ENCODE results near the gene NFKBIZ.

NFKBIZ gene

GRCh38 chr3:101807888-101808287 lies 41.4 kb upstream of the NFKBIZ start:
- TF ChIP-seq YY1 (IDR thresholded peaks at IDR 0.05; ENCODE audit: insufficient read depth, insufficient read length) = no peak
- TF ChIP-seq ZNF274 (IDR thresholded peaks at IDR 0.05; ENCODE audit: low read depth, low read length) = no peak
- no peak for TF ChIP-seq SUZ12 (IDR thresholded peaks at IDR 0.05; ENCODE audit: extremely low read depth, insufficient read depth, insufficient read length)
- Histone ChIP-seq H3K9me3 (ENCODE audit: insufficient read depth, low read length) (no peaks in the 10 kb centered on the region), H3K4me3 (ENCODE audit: insufficient read length, low read depth) (no peak overlapping the region), H3K36me3 (ENCODE audit: insufficient read depth, insufficient read length, low read length) (peaks cover 5% of the 10 kb centered on the region), H3K4me1 (ENCODE audit: insufficient read depth, insufficient read length) (no peaks in the 10 kb centered on the region), H3K27me3 (ENCODE audit: insufficient read depth, insufficient read length) (no peaks in the 10 kb centered on the region), H3K9ac (ENCODE audit: insufficient read length, low read depth) (no peak overlapping the region)
- DNase-seq (ENCODE audit: low read depth, low spot score) = no peak

- DNase-seq (ENCODE audit: low read depth, low spot score) = peak; percentile 13
- no peak overlapping the region for H3K9ac ChIP-seq (ENCODE audit: insufficient read length, low read depth)
- no peaks in the 10 kb centered on the region for H3K4me1 ChIP-seq (ENCODE audit: insufficient read depth, insufficient read length)
- H3K9me3 ChIP-seq (ENCODE audit: insufficient read depth, low read length) = no peaks in the 10 kb centered on the region
- no peak overlapping the region for H3K4me3 ChIP-seq (ENCODE audit: insufficient read length, low read depth)
- H3K36me3 ChIP-seq (ENCODE audit: insufficient read depth, insufficient read length, low read length) = no peaks in the 10 kb centered on the region
- TF ChIP-seq SUZ12 (IDR thresholded peaks at IDR 0.05; ENCODE audit: extremely low read depth, insufficient read depth, insufficient read length) = no peak
- TF ChIP-seq ZNF274 (IDR thresholded peaks at IDR 0.05; ENCODE audit: low read depth, low read length) = no peak
- TF ChIP-seq YY1 (IDR thresholded peaks at IDR 0.05; ENCODE audit: insufficient read depth, insufficient read length) = no peak
- H3K27me3 ChIP-seq (ENCODE audit: insufficient read depth, insufficient read length) = no peaks in the 10 kb centered on the region
These were observed 39.9 kb upstream of the NFKBIZ start for GRCh38 chr3:101809178-101810021.

- TF ChIP-seq SUZ12 (IDR thresholded peaks at IDR 0.05; ENCODE audit: extremely low read depth, insufficient read depth, insufficient read length) (no peak), ZNF274 (IDR thresholded peaks at IDR 0.05; ENCODE audit: low read depth, low read length) (no peak), YY1 (IDR thresholded peaks at IDR 0.05; ENCODE audit: insufficient read depth, insufficient read length) (no peak)
- Histone ChIP-seq H3K27me3 (ENCODE audit: insufficient read depth, insufficient read length) (no peaks in the 10 kb centered on the region), H3K9me3 (ENCODE audit: insufficient read depth, low read length) (no peaks in the 10 kb centered on the region), H3K4me3 (ENCODE audit: insufficient read length, low read depth) (no peak overlapping the region), H3K4me1 (ENCODE audit: insufficient read depth, insufficient read length) (no peaks in the 10 kb centered on the region), H3K9ac (ENCODE audit: insufficient read length, low read depth) (no peak overlapping the region), H3K36me3 (ENCODE audit: insufficient read depth, insufficient read length, low read length) (no peaks in the 10 kb centered on the region)
- no peak for DNase-seq (ENCODE audit: low read depth, low spot score)
These were observed 39.3 kb upstream of the NFKBIZ start for GRCh38 chr3:101810022-101810418.

GRCh38 chr3:101811875-101812274 lies 37.4 kb upstream of the NFKBIZ start:
- no peak overlapping the region for H3K9ac ChIP-seq (ENCODE audit: insufficient read length, low read depth)

GRCh38 chr3:101812895-101813294 lies 36.4 kb upstream of the NFKBIZ start:
- no peak overlapping the region for H3K9ac ChIP-seq (ENCODE audit: insufficient read length, low read depth)
- no peaks in the 10 kb centered on the region for H3K4me1 ChIP-seq (ENCODE audit: insufficient read depth, insufficient read length)
- H3K4me3 ChIP-seq (ENCODE audit: insufficient read length, low read depth) = no peak overlapping the region
- H3K36me3 ChIP-seq (ENCODE audit: insufficient read depth, insufficient read length, low read length) = peaks cover 8% of the 10 kb centered on the region
- TF ChIP-seq SUZ12 (IDR thresholded peaks at IDR 0.05; ENCODE audit: extremely low read depth, insufficient read depth, insufficient read length) = no peak
- no peak for TF ChIP-seq ZNF274 (IDR thresholded peaks at IDR 0.05; ENCODE audit: low read depth, low read length)
- no peak for TF ChIP-seq YY1 (IDR thresholded peaks at IDR 0.05; ENCODE audit: insufficient read depth, insufficient read length)
- no peak for DNase-seq (ENCODE audit: low read depth, low spot score)
- no peaks in the 10 kb centered on the region for H3K27me3 ChIP-seq (ENCODE audit: insufficient read depth, insufficient read length)
- no peaks in the 10 kb centered on the region for H3K9me3 ChIP-seq (ENCODE audit: insufficient read depth, low read length)

More at GRCh38 chr3:101811875-101812274, 37.4 kb upstream of the NFKBIZ start:
- H3K4me1 ChIP-seq (ENCODE audit: insufficient read depth, insufficient read length) = no peaks in the 10 kb centered on the region
- no peaks in the 10 kb centered on the region for H3K9me3 ChIP-seq (ENCODE audit: insufficient read depth, low read length)
- no peak overlapping the region for H3K4me3 ChIP-seq (ENCODE audit: insufficient read length, low read depth)
- no peak for DNase-seq (ENCODE audit: low read depth, low spot score)
- peaks cover under 1% of the 10 kb centered on the region for H3K36me3 ChIP-seq (ENCODE audit: insufficient read depth, insufficient read length, low read length)
- H3K27me3 ChIP-seq (ENCODE audit: insufficient read depth, insufficient read length) = no peaks in the 10 kb centered on the region
- TF ChIP-seq ZNF274 (IDR thresholded peaks at IDR 0.05; ENCODE audit: low read depth, low read length) = no peak
- TF ChIP-seq SUZ12 (IDR thresholded peaks at IDR 0.05; ENCODE audit: extremely low read depth, insufficient read depth, insufficient read length) = no peak
- TF ChIP-seq YY1 (IDR thresholded peaks at IDR 0.05; ENCODE audit: insufficient read depth, insufficient read length) = no peak

- H3K4me1 ChIP-seq (ENCODE audit: insufficient read depth, insufficient read length) = no peaks in the 10 kb centered on the region
- H3K9ac ChIP-seq (ENCODE audit: insufficient read length, low read depth) = no peak overlapping the region
- TF ChIP-seq SUZ12 (IDR thresholded peaks at IDR 0.05; ENCODE audit: extremely low read depth, insufficient read depth, insufficient read length) (no peak), YY1 (IDR thresholded peaks at IDR 0.05; ENCODE audit: insufficient read depth, insufficient read length) (no peak), ZNF274 (IDR thresholded peaks at IDR 0.05; ENCODE audit: low read depth, low read length) (no peak)
- H3K36me3 ChIP-seq (ENCODE audit: insufficient read depth, insufficient read length, low read length) = peaks cover 10% of the 10 kb centered on the region
- H3K9me3 ChIP-seq (ENCODE audit: insufficient read depth, low read length) = no peaks in the 10 kb centered on the region
- no peaks in the 10 kb centered on the region for H3K27me3 ChIP-seq (ENCODE audit: insufficient read depth, insufficient read length)
- DNase-seq (ENCODE audit: low read depth, low spot score) = no peak
- no peak overlapping the region for H3K4me3 ChIP-seq (ENCODE audit: insufficient read length, low read depth)
These were observed 35.4 kb upstream of the NFKBIZ start for GRCh38 chr3:101813817-101814440.

GRCh38 chr3:101814835-101815234 lies 34.5 kb upstream of the NFKBIZ start:
- Histone ChIP-seq H3K9me3 (ENCODE audit: insufficient read depth, low read length) (no peaks in the 10 kb centered on the region), H3K4me1 (ENCODE audit: insufficient read depth, insufficient read length) (no peaks in the 10 kb centered on the region), H3K36me3 (ENCODE audit: insufficient read depth, insufficient read length, low read length) (peaks cover 12% of the 10 kb centered on the region), H3K4me3 (ENCODE audit: insufficient read length, low read depth) (no peak overlapping the region), H3K27me3 (ENCODE audit: insufficient read depth, insufficient read length) (no peaks in the 10 kb centered on the region), H3K9ac (ENCODE audit: insufficient read length, low read depth) (no peak overlapping the region)
- TF ChIP-seq YY1 (IDR thresholded peaks at IDR 0.05; ENCODE audit: insufficient read depth, insufficient read length) (no peak), ZNF274 (IDR thresholded peaks at IDR 0.05; ENCODE audit: low read depth, low read length) (no peak), SUZ12 (IDR thresholded peaks at IDR 0.05; ENCODE audit: extremely low read depth, insufficient read depth, insufficient read length) (no peak)
- DNase-seq (ENCODE audit: low read depth, low spot score) = no peak

All from NT2/D1 (cell line).